ENCODE measurements around the gene SNX11. TPM values are rescaled to one million over a fixed set of nuclear protein-coding genes. Genes with fewer than 3 reads are reported as not detected.

SNX11 gene
- total RNA-seq, 1 experiment from 2014 or later, result 28.1 TPM

DNA sequence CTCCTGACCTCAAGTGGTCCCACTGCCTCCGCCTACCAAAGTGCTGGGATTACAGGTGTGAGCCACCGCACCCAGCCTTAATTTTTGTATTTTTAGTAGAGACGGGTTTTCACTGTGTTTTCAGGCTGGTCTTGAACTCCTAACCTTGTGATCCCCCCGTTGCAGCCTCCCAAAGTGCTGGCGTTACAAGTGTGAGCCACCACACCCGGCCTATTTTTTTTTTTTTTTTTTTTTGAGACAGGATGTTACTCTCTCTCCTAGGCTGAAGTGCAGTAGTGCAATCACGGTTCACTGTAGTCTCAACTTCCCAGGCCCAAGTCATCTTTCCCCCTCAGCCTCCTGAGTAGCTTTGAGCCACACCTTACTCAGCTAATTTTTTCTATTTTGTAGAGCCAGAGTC lies 3.1 kb upstream of the SNX11 start:
- no peak overlapping the region for H3K27ac ChIP-seq (ENCODE audit: low read length)
- POLR2A ChIA-PET, result no interaction called here
- no peak for DNase-seq (ENCODE audit: low read depth, low spot score)
- H3K36me3 ChIP-seq (ENCODE audit: control insufficient read depth, insufficient read depth, low read length), result peaks cover 7% of the 10 kb centered on the region; the same call in 1 of the 2 replicates
- no peaks in the 10 kb centered on the region for H3K27me3 ChIP-seq (ENCODE audit: control insufficient read depth, insufficient read depth, low read length)
- no peak overlapping the region for H3K4me3 ChIP-seq (ENCODE audit: low read depth in 2 of 2, low read length in 2 of 2)
- H3K4me1 ChIP-seq (ENCODE audit: control insufficient read depth, insufficient read depth, low read length), result peaks cover 8% of the 10 kb centered on the region; the same call in 1 of the 2 replicates
- intact Hi-C loops (cut with micrococcal nuclease; ENCODE audit: unreplicated experiment), result no loop called here
- in situ Hi-C loops (cut with HindIII; ENCODE audit: low pct_unique_long_range_greater_than_20kb, low sequenced_read_pairs), result no loop called here
- CTCF ChIA-PET, result no interaction called here
- TF ChIP-seq SIN3A (IDR thresholded peaks at IDR 0.05; ENCODE audit: borderline replicate concordance, insufficient read depth, low read depth, low read length) (no peak), POLR2AphosphoS5 (IDR thresholded peaks at IDR 0.05; ENCODE audit: low read depth, low read length) (no peak), TCF7L2 (IDR thresholded peaks at IDR 0.05; ENCODE audit: low read depth, low read length) (no peak)
- TF ChIP-seq, protein P1, sequence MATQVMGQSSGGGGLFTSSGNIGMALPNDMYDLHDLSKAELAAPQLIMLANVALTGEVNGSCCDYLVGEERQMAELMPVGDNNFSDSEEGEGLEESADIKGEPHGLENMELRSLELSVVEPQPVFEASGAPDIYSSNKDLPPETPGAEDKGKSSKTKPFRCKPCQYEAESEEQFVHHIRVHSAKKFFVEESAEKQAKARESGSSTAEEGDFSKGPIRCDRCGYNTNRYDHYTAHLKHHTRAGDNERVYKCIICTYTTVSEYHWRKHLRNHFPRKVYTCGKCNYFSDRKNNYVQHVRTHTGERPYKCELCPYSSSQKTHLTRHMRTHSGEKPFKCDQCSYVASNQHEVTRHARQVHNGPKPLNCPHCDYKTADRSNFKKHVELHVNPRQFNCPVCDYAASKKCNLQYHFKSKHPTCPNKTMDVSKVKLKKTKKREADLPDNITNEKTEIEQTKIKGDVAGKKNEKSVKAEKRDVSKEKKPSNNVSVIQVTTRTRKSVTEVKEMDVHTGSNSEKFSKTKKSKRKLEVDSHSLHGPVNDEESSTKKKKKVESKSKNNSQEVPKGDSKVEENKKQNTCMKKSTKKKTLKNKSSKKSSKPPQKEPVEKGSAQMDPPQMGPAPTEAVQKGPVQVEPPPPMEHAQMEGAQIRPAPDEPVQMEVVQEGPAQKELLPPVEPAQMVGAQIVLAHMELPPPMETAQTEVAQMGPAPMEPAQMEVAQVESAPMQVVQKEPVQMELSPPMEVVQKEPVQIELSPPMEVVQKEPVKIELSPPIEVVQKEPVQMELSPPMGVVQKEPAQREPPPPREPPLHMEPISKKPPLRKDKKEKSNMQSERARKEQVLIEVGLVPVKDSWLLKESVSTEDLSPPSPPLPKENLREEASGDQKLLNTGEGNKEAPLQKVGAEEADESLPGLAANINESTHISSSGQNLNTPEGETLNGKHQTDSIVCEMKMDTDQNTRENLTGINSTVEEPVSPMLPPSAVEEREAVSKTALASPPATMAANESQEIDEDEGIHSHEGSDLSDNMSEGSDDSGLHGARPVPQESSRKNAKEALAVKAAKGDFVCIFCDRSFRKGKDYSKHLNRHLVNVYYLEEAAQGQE (IDR thresholded peaks at IDR 0.05; ENCODE audit: insufficient read depth in 1 of 2, low read depth in 2 of 2, low read length in 1 of 2), result no peak
- TF ChIP-seq, protein P2, sequence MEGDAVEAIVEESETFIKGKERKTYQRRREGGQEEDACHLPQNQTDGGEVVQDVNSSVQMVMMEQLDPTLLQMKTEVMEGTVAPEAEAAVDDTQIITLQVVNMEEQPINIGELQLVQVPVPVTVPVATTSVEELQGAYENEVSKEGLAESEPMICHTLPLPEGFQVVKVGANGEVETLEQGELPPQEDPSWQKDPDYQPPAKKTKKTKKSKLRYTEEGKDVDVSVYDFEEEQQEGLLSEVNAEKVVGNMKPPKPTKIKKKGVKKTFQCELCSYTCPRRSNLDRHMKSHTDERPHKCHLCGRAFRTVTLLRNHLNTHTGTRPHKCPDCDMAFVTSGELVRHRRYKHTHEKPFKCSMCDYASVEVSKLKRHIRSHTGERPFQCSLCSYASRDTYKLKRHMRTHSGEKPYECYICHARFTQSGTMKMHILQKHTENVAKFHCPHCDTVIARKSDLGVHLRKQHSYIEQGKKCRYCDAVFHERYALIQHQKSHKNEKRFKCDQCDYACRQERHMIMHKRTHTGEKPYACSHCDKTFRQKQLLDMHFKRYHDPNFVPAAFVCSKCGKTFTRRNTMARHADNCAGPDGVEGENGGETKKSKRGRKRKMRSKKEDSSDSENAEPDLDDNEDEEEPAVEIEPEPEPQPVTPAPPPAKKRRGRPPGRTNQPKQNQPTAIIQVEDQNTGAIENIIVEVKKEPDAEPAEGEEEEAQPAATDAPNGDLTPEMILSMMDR (IDR thresholded peaks at IDR 0.05), result no peak
- no peak for ATAC-seq
- no peaks in the 10 kb centered on the region for H3K9me3 ChIP-seq (ENCODE audit: control insufficient read depth, insufficient read depth, low read depth, low read length)
- BruUV-seq (replicated peaks), result no TSS peak

DNA sequence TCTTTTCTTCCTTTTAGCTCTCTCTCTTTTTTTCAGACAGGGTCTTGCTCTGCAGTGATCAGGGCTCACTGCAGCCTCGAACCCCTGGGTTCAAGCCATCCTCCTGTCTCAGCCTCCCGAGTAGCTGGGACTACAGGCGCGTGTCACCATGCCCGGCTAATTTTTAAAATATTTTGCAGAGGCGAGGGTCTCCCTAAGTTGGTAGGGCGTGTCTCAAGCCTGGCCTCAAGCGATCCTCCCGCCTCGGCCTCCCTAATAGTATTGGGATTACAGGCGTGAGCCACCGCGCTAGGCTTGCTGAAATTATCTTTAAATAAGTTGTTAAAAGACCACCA lies 797 bp upstream of the SNX11 start:
- TSS peak; percentile 98 for BruUV-seq (replicated peaks)
- H3K9me3 ChIP-seq (ENCODE audit: control insufficient read depth, insufficient read depth, low read depth, low read length), result no peaks in the 10 kb centered on the region
- peaks cover 5% of the 10 kb centered on the region; the same call in 1 of the 2 replicates for H3K4me1 ChIP-seq (ENCODE audit: control insufficient read depth, insufficient read depth, low read length)
- intact Hi-C loops (cut with micrococcal nuclease; ENCODE audit: unreplicated experiment), result no loop called here
- peaks cover 3% of the 10 kb centered on the region; the same call in 1 of the 2 replicates for H3K36me3 ChIP-seq (ENCODE audit: control insufficient read depth, insufficient read depth, low read length)
- TF ChIP-seq, protein P2 (IDR thresholded peaks at IDR 0.05), result no peak
- TF ChIP-seq TCF7L2 (IDR thresholded peaks at IDR 0.05; ENCODE audit: low read depth, low read length), result no peak
- TF ChIP-seq, protein P1 (IDR thresholded peaks at IDR 0.05; ENCODE audit: insufficient read depth in 1 of 2, low read depth in 2 of 2, low read length in 1 of 2), result no peak
- no peak for TF ChIP-seq SIN3A (IDR thresholded peaks at IDR 0.05; ENCODE audit: borderline replicate concordance, insufficient read depth, low read depth, low read length)
- TF ChIP-seq POLR2AphosphoS5 (IDR thresholded peaks at IDR 0.05; ENCODE audit: low read depth, low read length), result no peak
- CTCF ChIA-PET, result interaction anchor here (0.8 kb wide), 1 partner anchor 25 kb away, joined by 3 read pairs; no protein-coding TSS in a partner anchor
- peak overlapping the region; percentile 96 for H3K27ac ChIP-seq (ENCODE audit: low read length)
- ATAC-seq (peak; percentile 8), DNase-seq (ENCODE audit: low read depth, low spot score) (no peak)
- H3K4me3 ChIP-seq (ENCODE audit: low read depth in 2 of 2, low read length in 2 of 2), result peak overlapping the region; percentile 95 to 97
- POLR2A ChIA-PET, result interaction anchor here (0.6 to 0.9 kb wide), 2 partner anchors 12 to 63 kb away, joined by 3 read pairs; no protein-coding TSS in a partner anchor
- H3K27me3 ChIP-seq (ENCODE audit: control insufficient read depth, insufficient read depth, low read length), result no peaks in the 10 kb centered on the region
- in situ Hi-C loops (cut with HindIII; ENCODE audit: low pct_unique_long_range_greater_than_20kb, low sequenced_read_pairs), result no loop called here
